Measurements from ENCODE around the gene SDHA.
A peak's percentile ranks its signal among the peaks of the same experiment; 100 is the strongest.
"Not testable (repeated sequence)": the region's sequence is repeated elsewhere in the genome, so short reads cannot be mapped to it uniquely, and the experiment has no call there.

Gene SDHA

DNA sequence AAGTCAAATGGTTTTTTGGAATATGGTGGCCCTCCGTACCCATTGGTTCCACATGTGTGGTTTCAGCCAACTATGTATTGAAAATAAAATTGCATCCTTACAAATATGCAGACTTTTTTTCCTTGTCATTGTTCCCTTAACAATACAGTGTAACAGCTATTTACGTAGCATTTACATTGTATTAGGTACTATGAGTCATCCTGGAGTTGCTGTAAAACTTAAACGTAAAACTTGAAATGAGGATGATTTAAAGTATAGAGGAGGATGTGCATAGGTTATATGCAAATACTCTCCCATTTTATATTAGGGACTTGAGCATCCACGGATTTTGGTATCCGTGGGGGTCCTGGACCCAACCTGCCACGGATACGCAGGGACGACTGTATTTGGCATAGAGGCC lies 16.3 kb downstream of the SDHA start:
- in situ Hi-C loops (cut with HindIII; ENCODE audit: low sequenced_read_pairs), result no loop called here
- DNase-seq (ENCODE audit: low read depth, low spot score), result no peak
- TF ChIP-seq, protein P1, sequence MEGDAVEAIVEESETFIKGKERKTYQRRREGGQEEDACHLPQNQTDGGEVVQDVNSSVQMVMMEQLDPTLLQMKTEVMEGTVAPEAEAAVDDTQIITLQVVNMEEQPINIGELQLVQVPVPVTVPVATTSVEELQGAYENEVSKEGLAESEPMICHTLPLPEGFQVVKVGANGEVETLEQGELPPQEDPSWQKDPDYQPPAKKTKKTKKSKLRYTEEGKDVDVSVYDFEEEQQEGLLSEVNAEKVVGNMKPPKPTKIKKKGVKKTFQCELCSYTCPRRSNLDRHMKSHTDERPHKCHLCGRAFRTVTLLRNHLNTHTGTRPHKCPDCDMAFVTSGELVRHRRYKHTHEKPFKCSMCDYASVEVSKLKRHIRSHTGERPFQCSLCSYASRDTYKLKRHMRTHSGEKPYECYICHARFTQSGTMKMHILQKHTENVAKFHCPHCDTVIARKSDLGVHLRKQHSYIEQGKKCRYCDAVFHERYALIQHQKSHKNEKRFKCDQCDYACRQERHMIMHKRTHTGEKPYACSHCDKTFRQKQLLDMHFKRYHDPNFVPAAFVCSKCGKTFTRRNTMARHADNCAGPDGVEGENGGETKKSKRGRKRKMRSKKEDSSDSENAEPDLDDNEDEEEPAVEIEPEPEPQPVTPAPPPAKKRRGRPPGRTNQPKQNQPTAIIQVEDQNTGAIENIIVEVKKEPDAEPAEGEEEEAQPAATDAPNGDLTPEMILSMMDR (IDR thresholded peaks at IDR 0.05; ENCODE audit: low read depth, low read length), result no peak
- no peak overlapping the region for H3K4me3 ChIP-seq (ENCODE audit: low read depth, low read length)

DNA sequence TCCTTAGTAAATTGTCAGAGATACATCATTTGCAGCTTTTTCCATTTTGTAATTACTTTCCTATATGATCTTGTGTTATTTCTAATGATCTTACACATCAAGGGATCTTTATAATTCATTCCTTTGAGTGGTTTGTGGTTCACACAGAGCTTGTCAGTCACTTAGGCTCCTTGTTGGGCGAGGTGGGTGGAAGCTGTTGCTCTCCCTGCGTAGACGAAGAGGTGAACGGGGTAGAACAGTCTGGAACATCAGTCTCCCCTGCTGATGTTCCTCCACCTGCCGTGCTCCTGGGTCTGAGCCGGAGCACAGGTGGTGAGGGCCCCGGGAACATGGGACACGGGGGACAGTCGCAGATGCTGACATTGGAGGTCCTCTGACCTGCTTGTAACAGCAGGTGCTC lies 17.4 kb downstream of the SDHA start:
- DNase-seq (ENCODE audit: low read depth, low spot score); H3K4me3 ChIP-seq (ENCODE audit: low read depth, low read length); in situ Hi-C loops (cut with HindIII; ENCODE audit: low sequenced_read_pairs): not testable (repeated sequence)

DNA sequence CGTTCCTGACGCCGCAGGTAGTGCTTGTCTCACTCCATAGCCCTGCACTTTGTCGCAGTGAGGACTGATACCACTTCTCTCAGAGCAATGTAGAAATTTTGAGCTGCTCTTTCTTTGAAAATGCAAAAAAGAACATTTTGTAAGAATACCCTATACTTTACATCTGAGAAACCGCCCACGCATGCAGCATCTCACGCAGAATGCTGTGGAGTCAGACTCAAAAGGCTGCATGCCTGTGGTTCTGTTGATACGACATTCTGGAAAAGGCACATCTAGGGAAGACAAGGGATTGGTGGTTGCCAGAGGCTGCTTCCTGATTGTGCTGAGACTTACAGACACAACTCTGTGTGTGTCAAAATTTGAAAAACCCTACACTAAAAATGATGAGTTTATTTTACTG lies 19.8 kb downstream of the SDHA start:
- DNase-seq (ENCODE audit: low read depth, low spot score); in situ Hi-C loops (cut with HindIII; ENCODE audit: low sequenced_read_pairs); H3K4me3 ChIP-seq (ENCODE audit: low read depth, low read length): not testable (repeated sequence)

DNA sequence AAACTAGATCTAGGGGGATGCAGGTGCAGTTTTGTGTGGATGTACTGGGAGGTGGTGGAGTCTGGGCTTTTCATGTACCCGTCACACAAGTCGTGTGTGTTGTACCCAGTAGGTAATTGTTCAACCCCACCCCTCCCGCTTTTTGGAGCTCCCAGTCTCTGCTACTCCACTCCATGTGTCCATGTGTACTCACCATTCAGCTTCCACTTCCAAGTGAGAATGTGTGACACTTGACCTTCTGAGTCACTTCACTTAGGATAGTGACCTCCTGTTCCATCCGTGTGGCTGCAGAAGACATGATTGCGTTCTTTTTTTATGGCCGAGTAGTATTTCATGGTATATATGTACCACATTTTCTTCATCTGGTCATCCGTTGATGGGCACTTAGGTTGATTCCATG lies 22.4 kb downstream of the SDHA start:
- in situ Hi-C loops (cut with HindIII; ENCODE audit: low sequenced_read_pairs); DNase-seq (ENCODE audit: low read depth, low spot score): not testable (repeated sequence)

DNA sequence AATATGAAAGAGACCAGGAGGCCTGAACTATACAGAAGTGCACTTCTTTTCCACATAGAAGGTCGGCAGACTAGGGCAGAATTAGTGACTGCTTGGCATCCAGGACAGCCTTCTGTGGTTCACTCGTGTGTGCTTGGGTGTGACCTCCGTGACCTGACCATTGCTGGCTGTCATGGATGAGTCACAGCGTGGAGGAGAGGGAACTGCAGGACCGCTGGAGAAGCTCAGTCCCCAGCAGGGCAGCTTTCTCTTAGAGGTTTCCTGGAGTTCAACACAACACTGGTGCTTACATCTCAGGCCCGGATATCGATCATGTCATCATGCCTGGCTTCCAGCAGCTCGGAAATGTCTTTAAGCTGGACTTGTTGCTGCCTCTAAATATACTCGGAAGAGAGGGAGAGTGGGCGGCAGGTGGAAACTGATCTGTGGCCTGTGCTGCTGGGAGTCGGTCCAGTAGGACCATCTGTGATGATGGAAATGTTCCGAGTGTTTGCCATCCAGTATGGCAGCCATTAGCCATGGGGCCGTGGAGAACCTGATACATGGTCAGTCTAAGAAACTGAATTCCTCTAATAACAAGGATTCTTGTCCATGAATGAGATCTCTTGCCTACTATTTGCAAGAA lies 23.0 kb downstream of the SDHA start:
- in situ Hi-C loops (cut with HindIII; ENCODE audit: low sequenced_read_pairs); H3K4me3 ChIP-seq (ENCODE audit: low read depth, low read length): not testable (repeated sequence)
- peak; percentile 22 for DNase-seq (ENCODE audit: low read depth, low spot score)

More for the DNA sequence above, 22.4 kb downstream of the SDHA start:
- not testable (repeated sequence) for H3K4me3 ChIP-seq (ENCODE audit: low read depth, low read length)

DNA sequence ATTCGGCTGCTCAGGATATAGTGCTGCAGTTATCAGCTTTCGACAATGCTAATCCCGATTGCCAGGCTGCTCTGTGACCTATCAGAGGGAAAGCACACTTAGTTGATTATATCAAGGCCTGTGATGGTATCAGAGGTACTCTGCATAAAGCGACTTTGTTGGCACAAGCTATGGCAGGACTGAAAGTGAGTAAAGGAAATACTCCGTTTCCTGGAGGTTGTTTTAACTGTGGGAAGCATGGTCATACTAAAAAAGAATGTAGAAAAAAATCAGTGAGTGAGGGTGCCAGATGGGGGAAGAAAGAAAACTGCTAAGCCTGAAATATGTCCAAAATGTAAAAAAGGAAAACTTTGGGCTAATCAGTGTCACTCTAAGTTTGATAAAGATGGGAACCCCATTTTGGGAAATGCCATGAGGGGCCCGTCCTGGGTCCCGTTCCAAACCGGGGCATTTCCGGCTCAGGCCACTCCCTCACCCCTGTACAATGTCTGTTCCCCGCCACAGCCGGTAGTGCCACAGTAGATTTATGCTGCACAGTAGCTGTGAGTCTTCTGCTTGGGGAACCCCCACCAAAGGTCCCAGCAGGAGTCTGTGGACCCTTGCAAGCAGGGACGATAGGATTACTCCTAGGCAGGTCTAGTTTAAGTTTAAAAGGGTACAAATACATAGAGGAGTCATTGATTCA lies 25.7 kb downstream of the SDHA start:
- DNase-seq (ENCODE audit: low read depth, low spot score); H3K4me3 ChIP-seq (ENCODE audit: low read depth, low read length); in situ Hi-C loops (cut with HindIII; ENCODE audit: low sequenced_read_pairs): not testable (repeated sequence)

DNA sequence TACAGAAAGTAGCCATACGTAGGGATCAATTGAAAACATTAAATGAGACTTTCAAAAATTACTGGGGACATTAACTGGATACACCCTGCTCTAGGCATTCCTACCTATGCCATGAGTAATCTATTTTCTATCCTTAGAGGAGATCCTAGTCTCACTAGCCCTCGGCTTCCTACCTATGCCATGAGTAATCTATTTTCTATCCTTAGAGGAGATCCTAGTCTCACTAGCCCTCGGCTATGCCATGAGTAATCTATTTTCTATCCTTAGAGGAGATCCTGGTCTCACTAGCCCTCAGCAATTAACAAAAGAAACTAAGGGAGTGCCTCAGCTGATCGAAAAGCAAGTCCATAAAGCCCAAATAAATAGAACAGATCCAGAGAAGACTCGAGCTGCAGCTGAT lies 27.6 kb downstream of the SDHA start:
- in situ Hi-C loops (cut with HindIII; ENCODE audit: low sequenced_read_pairs); DNase-seq (ENCODE audit: low read depth, low spot score); H3K4me3 ChIP-seq (ENCODE audit: low read depth, low read length): not testable (repeated sequence)

DNA sequence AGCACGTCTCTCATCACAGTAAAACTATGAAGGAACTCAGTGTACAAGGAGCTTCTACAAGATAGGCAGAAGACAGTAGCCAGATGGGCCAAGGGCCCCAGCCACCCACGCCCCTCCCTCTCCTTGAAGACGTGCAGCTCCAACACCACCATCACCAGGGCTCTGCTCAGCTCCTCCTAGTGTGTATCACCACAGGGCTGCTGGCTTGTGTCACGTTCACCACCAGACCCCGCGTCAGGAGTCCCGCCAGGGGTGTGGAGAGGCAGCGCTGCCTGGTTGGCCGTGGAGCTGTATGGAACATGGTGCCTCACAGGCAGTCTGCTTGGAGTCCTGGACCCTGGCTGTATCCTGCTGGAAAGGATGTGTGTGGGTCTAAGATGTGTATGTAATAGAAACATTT lies 32.3 kb downstream of the SDHA start:
- DNase-seq (ENCODE audit: low read depth, low spot score), result not testable (repeated sequence)

DNA sequence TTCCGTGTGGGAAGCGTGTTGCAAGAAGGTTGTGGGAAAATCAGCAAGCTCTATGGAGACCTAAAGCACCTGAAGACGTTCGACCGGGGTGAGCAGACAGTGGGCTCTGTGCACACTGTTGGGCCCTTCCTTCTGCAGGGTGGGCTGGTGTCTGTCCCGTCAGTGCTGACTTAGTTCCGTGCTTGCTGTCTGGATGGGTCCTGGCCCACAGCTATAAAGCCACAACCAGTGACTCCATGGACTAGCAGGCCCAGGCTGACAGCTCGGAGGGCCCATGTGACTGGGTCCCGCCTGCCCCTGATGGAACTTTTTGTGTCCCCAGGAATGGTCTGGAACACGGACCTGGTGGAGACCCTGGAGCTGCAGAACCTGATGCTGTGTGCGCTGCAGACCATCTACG lies 32.9 kb downstream of the SDHA start:
- in situ Hi-C loops (cut with HindIII; ENCODE audit: low sequenced_read_pairs); DNase-seq (ENCODE audit: low read depth, low spot score); H3K4me3 ChIP-seq (ENCODE audit: low read depth, low read length): not testable (repeated sequence)

More for the DNA sequence above, 32.3 kb downstream of the SDHA start:
- H3K4me3 ChIP-seq (ENCODE audit: low read depth, low read length); in situ Hi-C loops (cut with HindIII; ENCODE audit: low sequenced_read_pairs): not testable (repeated sequence)

DNA sequence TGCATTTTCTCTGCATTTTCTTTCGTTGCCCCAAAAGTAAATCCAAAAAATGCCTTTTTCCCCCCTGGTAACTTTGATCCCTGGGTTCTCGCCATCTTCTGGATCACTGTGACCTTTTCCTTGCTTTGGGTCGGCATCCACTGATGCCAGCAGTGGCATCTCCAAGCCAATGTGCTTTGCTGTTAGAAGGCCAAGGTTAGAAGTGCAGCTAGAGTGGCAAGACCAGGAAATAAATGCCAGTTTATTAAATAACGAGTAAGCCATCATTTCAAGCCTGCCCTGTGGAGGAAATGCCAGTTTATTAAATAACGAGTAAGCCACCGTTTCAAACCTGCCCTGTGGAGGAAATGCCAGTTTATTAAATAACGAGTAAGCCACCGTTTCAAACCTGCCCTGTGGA lies 33.4 kb downstream of the SDHA start:
- H3K4me3 ChIP-seq (ENCODE audit: low read depth, low read length); DNase-seq (ENCODE audit: low read depth, low spot score); in situ Hi-C loops (cut with HindIII; ENCODE audit: low sequenced_read_pairs): not testable (repeated sequence)

DNA sequence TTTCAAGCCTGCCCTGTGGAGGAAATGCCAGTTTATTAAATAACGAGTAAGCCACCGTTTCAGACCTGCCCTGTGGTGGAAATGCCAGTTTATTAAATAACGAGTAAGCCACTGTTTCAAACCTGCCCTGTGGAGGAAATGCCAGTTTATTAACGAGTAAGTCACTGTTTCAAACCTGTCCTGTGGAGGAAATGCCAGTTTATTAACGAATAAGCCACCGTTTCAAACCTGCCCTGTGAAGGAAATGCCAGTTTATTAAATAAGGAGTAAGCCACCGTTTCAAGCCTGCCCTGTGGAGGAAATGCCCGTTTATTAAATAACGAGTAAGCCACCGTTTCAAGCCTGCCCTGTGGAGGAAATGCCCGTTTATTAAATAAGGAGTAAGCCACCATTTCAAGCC lies 33.9 kb downstream of the SDHA start:
- in situ Hi-C loops (cut with HindIII; ENCODE audit: low sequenced_read_pairs); H3K4me3 ChIP-seq (ENCODE audit: low read depth, low read length); DNase-seq (ENCODE audit: low read depth, low spot score): not testable (repeated sequence)

DNA sequence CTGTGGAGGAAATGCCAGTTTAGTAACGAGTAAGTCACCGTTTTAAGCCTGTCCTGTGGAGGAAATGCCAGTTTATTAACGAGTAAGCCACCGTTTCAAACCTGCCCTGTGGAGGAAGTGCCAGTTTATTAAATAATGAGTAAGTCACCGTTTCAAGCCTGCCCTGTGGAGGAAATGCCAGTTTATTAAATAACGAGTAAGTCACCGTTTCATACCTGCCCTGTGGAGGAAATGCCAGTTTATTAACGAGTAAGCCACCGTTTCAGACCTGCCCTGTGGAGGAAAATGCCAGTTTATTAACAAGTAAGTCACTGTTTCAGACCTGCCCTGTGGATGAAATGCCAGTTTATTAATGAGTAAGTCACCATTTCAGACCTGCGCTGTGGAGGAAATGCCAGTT lies 34.4 kb downstream of the SDHA start:
- no peak overlapping the region for H3K4me3 ChIP-seq (ENCODE audit: low read depth, low read length)
- DNase-seq (ENCODE audit: low read depth, low spot score), result no peak
- in situ Hi-C loops (cut with HindIII; ENCODE audit: low sequenced_read_pairs), result no loop called here
- TF ChIP-seq, protein P1 (IDR thresholded peaks at IDR 0.05; ENCODE audit: low read depth, low read length), result no peak

DNA sequence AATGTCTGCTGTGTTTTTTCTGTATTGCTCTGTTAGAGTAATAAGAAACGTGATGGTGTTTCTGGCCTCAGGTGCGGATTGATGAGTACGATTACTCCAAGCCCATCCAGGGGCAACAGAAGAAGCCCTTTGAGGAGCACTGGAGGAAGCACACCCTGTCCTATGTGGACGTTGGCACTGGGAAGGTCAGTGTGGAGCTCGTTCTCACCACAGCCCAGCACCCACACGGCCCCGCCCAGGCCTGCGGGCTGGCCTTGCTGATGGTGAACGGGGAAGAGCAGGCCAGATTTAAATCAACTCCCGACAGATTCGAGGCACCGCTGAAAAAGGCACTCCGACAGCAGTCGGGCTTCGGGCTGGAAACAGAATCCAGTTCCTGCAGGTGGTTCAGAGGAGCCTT lies 36.2 kb downstream of the SDHA start:
- DNase-seq (ENCODE audit: low read depth, low spot score); H3K4me3 ChIP-seq (ENCODE audit: low read depth, low read length); in situ Hi-C loops (cut with HindIII; ENCODE audit: low sequenced_read_pairs): not testable (repeated sequence)

DNA sequence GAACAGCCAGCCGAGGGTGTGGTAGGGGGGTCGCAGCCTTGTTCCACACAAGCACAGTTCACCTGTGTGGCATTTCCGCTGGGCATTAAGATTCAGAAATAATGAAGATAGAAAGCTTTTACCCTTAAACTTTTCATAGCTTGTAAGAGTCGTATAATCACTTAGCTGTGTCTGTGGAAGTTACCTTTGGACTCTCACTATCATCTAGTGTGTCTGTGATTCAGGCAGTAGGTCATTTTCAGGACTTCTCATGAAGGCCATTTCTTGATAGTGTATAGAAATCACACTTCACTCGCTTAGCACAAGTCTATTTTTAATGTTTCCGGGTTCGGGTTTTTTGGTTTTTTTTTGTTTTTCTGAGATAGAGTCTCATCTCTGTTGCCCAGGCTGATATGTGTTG lies 37.0 kb downstream of the SDHA start:
- DNase-seq (ENCODE audit: low read depth, low spot score); in situ Hi-C loops (cut with HindIII; ENCODE audit: low sequenced_read_pairs): not testable (repeated sequence)

DNA sequence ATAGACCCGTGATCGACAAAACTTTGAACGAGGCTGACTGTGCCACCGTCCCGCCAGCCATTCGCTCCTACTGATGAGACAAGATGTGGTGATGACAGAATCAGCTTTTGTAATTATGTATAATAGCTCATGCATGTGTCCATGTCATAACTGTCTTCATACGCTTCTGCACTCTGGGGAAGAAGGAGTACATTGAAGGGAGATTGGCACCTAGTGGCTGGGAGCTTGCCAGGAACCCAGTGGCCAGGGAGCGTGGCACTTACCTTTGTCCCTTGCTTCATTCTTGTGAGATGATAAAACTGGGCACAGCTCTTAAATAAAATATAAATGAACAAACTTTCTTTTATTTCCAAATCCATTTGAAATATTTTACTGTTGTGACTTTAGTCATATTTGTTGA lies 38.2 kb downstream of the SDHA start:
- H3K4me3 ChIP-seq (ENCODE audit: low read depth, low read length); in situ Hi-C loops (cut with HindIII; ENCODE audit: low sequenced_read_pairs); DNase-seq (ENCODE audit: low read depth, low spot score): not testable (repeated sequence)

More for the DNA sequence above, 37.0 kb downstream of the SDHA start:
- not testable (repeated sequence) for H3K4me3 ChIP-seq (ENCODE audit: low read depth, low read length)

Data from astrocyte of the spinal cord (primary cell).